ENCODE data around the gene APOL3. TPM values are rescaled to one million over a fixed set of nuclear protein-coding genes. Genes with fewer than 3 reads are reported as not detected.
A peak's percentile ranks its signal among the peaks of the same experiment; 100 is the strongest.

The APOL3 gene
- total RNA-seq, 1 donor from 2014 or later, result 35.6 TPM

DNA sequence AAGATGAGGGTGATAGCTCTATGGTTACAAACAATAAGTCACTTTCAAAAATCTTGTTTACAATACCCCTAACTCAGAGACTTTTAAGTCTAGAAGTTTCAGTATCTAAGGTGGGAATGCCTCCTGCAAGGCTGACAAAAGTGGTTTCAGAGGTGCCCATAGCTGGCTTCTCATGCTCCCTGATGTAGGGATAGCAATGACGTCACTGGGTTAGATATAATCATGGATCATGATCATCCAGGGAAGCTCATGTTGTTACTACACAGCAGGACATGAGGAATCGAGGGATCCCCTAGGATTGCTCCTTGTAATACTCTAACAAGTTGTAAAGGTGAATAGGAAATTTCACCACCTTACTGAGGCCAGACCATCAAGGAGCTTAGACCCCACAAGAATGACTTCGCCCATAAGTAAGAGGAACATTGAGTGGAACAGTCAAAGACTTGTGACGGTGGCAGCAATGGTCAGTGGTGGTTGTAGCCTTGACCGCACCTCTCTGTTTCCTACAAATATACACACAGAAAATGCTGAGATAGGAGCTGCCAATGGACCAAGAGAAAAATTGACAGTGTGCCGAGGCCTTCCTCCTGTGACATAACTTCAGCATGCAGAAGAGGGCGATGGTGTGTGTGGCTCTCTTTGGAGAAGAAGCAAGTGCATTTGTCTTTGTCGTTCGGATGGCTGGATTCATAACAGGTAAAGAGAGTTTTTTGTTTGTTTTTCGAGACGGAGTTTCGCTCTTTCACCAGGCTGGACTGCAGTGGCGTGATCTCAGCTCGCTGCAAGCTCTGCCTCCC is 25.5 kb upstream of the APOL3 start:
- no peak overlapping the region for H3K27ac Mint-ChIP-seq
- no peak for DNase-seq (ENCODE audit: low spot score)
- intact Hi-C loops (cut with micrococcal nuclease), result no loop called here
- peaks cover 2% of the 10 kb centered on the region for H3K27me3 Mint-ChIP-seq (ENCODE audit: low read depth)
- no peaks in the 10 kb centered on the region for H3K36me3 Mint-ChIP-seq (ENCODE audit: low read depth)
- H3K4me3 Mint-ChIP-seq (ENCODE audit: low read depth), result no peak overlapping the region
- no peaks in the 10 kb centered on the region for H3K9me3 Mint-ChIP-seq
- no peaks in the 10 kb centered on the region for H3K4me1 Mint-ChIP-seq (ENCODE audit: low read depth)

DNA sequence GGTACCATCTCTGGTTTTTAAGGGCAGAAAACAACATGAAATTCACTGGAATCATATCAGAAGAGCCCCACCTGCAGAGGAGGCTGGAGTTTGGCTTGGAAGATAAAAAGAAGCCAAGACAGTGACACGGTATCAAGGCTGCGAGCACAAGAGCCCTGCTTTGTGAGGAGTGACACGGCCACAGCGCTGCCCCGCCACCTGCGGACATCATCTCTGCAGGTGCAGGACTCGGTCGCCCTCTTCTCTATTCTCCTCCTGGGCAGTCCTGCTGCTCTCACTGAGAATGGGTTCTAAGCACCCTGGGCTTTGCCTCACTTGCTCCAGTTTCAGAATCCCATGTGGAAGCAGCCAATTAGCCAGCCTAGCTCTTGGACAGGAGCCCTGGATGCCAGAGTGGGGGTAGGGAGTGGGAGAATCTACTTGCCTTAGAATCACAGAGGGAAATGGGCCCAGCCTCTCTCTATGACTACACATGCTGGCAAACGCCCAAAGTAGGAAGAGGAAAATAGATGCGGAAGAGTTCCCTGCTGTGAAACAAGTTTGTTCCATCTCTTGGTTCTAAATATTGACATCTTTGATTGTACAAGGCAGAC is 24.0 kb upstream of the APOL3 start:
- Mint-ChIP-seq H3K4me1 (ENCODE audit: low read depth) (peaks cover 3% of the 10 kb centered on the region), H3K9me3 (no peaks in the 10 kb centered on the region), H3K27me3 (ENCODE audit: low read depth) (peaks cover 2% of the 10 kb centered on the region), H3K4me3 (ENCODE audit: low read depth) (no peak overlapping the region), H3K27ac (no peak overlapping the region), H3K36me3 (ENCODE audit: low read depth) (no peaks in the 10 kb centered on the region)
- no peak for DNase-seq (ENCODE audit: low spot score)
- intact Hi-C loops (cut with micrococcal nuclease), result no loop called here

DNA sequence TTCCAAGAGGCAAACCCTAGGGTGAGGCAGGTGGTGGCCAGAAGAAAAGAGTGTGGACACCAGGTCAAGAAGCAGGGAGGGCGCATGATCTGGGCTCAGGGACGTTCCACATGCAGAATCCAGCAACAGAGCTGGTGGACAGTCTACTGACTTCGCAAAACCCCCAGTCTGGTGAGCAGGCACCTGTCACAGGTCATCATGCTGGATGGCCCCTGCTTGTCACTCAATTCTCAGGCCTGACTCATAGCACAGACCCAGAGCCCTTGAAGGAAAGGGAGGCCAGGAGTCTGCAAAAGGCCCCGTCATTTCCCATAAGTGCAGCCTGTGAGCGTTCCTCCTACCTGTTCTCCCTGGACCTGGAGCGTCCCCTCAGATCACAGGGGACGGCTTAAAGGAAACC is 22.9 kb upstream of the APOL3 start:
- H3K27me3 Mint-ChIP-seq (ENCODE audit: low read depth), result peaks cover 2% of the 10 kb centered on the region
- no peaks in the 10 kb centered on the region for H3K9me3 Mint-ChIP-seq
- intact Hi-C loops (cut with micrococcal nuclease), result no loop called here

DNA sequence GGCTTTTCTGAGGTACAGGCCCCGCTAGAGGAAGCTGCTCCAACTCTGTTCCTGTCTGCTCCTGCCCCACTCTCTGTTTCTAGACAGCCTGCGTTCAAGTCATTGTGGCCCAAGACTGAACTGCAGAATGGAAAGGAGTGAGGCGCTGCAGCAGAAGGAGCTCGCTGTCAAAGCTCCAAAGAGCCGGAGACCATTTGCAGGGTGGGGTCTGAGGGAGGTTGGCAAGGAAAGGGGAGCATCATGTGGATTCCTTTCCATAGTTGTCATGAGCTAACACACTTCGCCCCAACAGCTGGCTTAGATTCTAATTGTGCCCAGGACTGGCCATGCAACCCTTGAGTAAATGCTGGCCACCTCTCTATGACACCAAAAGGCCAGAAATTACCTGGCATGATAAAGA is 22.3 kb upstream of the APOL3 start:
- Mint-ChIP-seq H3K27me3 (ENCODE audit: low read depth) (peaks cover 2% of the 10 kb centered on the region), H3K4me3 (ENCODE audit: low read depth) (no peak overlapping the region), H3K4me1 (ENCODE audit: low read depth) (peaks cover 3% of the 10 kb centered on the region), H3K9me3 (no peaks in the 10 kb centered on the region), H3K27ac (no peak overlapping the region), H3K36me3 (ENCODE audit: low read depth) (no peaks in the 10 kb centered on the region)
- no peak for DNase-seq (ENCODE audit: low spot score)
- intact Hi-C loops (cut with micrococcal nuclease), result no loop called here

More for the DNA sequence above, 22.9 kb upstream of the APOL3 start:
- Mint-ChIP-seq H3K4me1 (ENCODE audit: low read depth) (peaks cover 3% of the 10 kb centered on the region), H3K4me3 (ENCODE audit: low read depth) (no peak overlapping the region), H3K27ac (no peak overlapping the region), H3K36me3 (ENCODE audit: low read depth) (no peaks in the 10 kb centered on the region)
- no peak for DNase-seq (ENCODE audit: low spot score)

DNA sequence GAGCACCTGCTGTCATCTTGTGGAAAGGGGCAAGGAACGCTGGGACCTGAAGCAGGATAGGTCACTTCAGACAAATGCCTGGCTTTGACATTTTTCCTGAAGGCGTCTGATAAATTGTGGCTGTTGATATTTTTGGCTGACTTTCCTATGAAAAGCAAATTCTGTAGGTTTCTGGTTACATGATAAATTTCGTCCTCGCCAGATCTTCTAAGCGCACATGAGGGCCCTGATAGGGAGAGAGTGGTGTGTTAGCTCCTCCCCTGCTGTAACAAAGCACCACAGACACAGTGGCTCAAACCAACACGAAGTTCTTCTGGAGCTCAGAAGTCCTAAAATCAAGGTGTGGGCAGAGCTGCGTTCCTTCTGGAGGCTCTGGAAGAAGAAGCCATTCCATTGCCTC is 21.5 kb upstream of the APOL3 start:
- DNase-seq (ENCODE audit: low spot score), result no peak
- Mint-ChIP-seq H3K9me3 (peaks cover 5% of the 10 kb centered on the region), H3K4me3 (ENCODE audit: low read depth) (no peak overlapping the region), H3K4me1 (ENCODE audit: low read depth) (peaks cover 3% of the 10 kb centered on the region), H3K27me3 (ENCODE audit: low read depth) (peaks cover 3% of the 10 kb centered on the region), H3K36me3 (ENCODE audit: low read depth) (no peaks in the 10 kb centered on the region), H3K27ac (no peak overlapping the region)
- intact Hi-C loops (cut with micrococcal nuclease), result no loop called here

DNA sequence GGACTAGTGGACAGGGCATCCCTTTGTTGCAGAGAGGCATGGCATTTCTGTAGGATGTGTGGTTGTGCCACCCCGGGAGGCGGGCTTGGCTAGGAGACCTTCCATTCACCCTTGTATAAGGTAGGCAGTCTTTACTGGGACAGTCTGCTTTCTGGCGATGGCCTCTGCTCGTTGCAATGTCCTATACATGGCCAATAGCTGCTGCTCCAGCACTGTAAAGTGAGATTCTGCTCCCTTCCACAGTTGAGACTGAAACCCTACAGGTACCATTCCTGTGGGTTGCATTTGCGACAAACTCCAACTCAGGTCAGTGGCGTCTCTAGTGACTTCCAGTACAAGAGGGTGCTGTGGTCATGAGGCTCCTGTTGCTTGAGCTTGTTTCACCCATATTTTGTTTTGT is 20.4 kb upstream of the APOL3 start:
- intact Hi-C loops (cut with micrococcal nuclease), result loop anchor here (1.0 kb wide), 1 partner anchor 36 kb away; no protein-coding TSS in a partner anchor
- Mint-ChIP-seq H3K36me3 (ENCODE audit: low read depth) (no peaks in the 10 kb centered on the region), H3K4me3 (ENCODE audit: low read depth) (no peak overlapping the region), H3K9me3 (peaks cover 9% of the 10 kb centered on the region), H3K27ac (no peak overlapping the region), H3K4me1 (ENCODE audit: low read depth) (peaks cover 3% of the 10 kb centered on the region), H3K27me3 (ENCODE audit: low read depth) (peaks cover 3% of the 10 kb centered on the region)
- no peak for DNase-seq (ENCODE audit: low spot score)

DNA sequence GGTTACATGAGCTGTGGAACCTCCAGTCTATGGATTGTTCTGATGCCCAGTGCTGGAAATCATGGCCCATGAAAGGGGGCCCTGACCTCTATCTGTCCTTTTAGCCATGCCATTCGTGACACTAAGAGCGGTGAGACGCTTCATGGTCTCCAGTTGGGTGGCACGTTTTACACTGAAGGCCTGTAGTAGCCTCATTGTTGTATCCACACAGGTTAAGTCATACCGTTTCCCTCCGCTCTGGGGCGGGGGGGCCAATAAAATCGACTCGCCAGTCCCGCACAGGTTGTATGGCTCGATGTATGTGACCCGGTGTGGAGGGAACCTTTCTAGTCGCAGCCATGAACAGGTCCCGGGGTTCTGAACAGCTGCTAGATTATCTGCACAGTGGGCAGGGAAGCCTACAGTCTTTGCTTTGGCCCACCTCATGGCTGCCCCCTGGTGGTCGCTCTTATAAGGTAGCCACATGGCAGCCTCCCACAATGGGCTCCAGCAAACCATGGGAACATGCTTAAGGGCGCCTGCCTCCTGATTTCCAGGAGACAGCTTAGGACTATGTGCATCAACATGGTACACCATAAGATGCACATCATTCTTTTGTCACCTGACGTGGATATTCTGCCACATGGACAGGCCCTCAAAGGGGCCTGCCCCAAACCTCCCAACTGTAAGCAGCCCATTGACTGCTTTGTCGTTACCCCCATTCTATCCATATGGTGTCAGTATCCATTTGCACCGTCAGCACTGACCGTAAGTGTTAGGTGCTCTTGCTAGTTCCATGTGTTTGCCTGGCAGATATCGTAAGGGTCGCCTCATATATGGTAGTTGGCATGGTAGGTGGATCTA is 19.7 kb upstream of the APOL3 start:
- Mint-ChIP-seq H3K27ac (no peak overlapping the region), H3K4me1 (ENCODE audit: low read depth) (peaks cover 3% of the 10 kb centered on the region), H3K27me3 (ENCODE audit: low read depth) (peaks cover 5% of the 10 kb centered on the region), H3K9me3 (peaks cover 9% of the 10 kb centered on the region), H3K36me3 (ENCODE audit: low read depth) (no peaks in the 10 kb centered on the region), H3K4me3 (ENCODE audit: low read depth) (no peak overlapping the region)
- intact Hi-C loops (cut with micrococcal nuclease), result loop anchor here (1.0 kb wide), 1 partner anchor 35 kb away; no protein-coding TSS in a partner anchor
- peak; percentile 68 for DNase-seq (ENCODE audit: low spot score)

DNA sequence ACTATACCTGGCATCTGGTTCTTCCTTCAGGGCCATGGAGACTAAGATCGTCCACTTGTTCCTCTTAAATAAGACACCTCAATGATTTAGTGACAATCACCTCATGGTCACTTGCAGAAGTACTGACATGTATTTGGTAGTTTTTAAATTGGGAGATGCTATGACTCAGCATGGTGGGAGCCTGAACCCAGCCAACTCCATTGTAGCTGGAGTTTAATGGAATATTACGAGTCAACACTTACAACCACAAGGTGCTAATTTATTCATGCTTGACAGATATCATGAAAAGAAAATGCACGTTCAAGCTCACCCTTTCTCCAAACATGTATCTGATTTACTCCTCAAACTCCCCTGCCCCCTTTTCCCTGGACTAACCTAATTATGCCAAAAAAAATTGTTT is 16.6 kb upstream of the APOL3 start:
- intact Hi-C loops (cut with micrococcal nuclease), result no loop called here
- no peak overlapping the region for H3K4me3 Mint-ChIP-seq (ENCODE audit: low read depth)

DNA sequence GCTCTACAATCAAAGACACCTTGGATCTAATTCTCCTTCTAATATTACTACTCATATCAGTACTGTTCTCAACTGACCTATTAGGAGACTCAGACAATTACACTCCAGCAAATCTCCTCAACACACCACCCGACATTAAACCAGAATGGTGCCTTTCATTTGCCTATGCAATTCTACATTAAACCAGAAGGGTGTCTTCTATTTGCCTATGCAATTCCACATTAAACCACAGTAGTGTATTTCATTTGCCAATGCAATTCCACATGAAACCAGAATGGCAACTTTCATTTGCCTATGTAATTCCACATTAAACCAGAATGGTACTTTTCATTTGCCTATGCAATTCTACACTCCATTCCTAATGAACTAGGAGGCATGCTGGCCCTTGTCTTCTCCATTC is 15.3 kb upstream of the APOL3 start:
- intact Hi-C loops (cut with micrococcal nuclease), result no loop called here
- Mint-ChIP-seq H3K9me3 (peaks cover 9% of the 10 kb centered on the region), H3K27me3 (ENCODE audit: low read depth) (peaks cover 7% of the 10 kb centered on the region), H3K4me1 (ENCODE audit: low read depth) (peaks cover 3% of the 10 kb centered on the region), H3K4me3 (ENCODE audit: low read depth) (no peak overlapping the region), H3K27ac (no peak overlapping the region), H3K36me3 (ENCODE audit: low read depth) (no peaks in the 10 kb centered on the region)
- DNase-seq (ENCODE audit: low spot score), result no peak

More for the DNA sequence above, 16.6 kb upstream of the APOL3 start:
- Mint-ChIP-seq H3K4me1 (ENCODE audit: low read depth) (peaks cover 3% of the 10 kb centered on the region), H3K27me3 (ENCODE audit: low read depth) (peaks cover 3% of the 10 kb centered on the region), H3K9me3 (peaks cover 9% of the 10 kb centered on the region), H3K27ac (no peak overlapping the region), H3K36me3 (ENCODE audit: low read depth) (no peaks in the 10 kb centered on the region)
- DNase-seq (ENCODE audit: low spot score), result no peak

DNA sequence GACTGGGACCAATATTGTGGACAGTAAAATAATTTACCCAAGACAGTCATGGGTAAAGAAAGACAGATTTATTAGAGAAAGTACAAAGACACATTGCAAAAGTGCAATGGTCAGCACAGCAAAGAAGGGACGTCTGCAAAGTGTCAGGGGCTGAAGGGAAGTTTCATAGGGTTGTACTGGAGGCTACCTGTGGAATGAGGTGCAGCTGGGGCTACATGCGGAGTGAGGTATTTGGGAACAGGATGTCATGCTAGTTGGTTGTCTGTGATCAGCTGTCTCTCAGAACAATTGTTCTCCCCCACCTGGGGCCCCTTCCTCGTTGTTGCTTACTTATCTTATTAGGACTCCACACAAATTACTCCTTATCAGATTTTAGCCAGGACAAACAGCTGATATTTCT is 11.4 kb upstream of the APOL3 start:
- H3K9me3 Mint-ChIP-seq, result peaks cover 11% of the 10 kb centered on the region
- no peak overlapping the region for H3K27ac Mint-ChIP-seq
- H3K27me3 Mint-ChIP-seq (ENCODE audit: low read depth), result peaks cover 8% of the 10 kb centered on the region
- intact Hi-C loops (cut with micrococcal nuclease), result no loop called here
- no peak overlapping the region for H3K4me3 Mint-ChIP-seq (ENCODE audit: low read depth)
- DNase-seq (ENCODE audit: low spot score), result no peak
- H3K36me3 Mint-ChIP-seq (ENCODE audit: low read depth), result peaks cover 4% of the 10 kb centered on the region
- H3K4me1 Mint-ChIP-seq (ENCODE audit: low read depth), result peaks cover 7% of the 10 kb centered on the region

DNA sequence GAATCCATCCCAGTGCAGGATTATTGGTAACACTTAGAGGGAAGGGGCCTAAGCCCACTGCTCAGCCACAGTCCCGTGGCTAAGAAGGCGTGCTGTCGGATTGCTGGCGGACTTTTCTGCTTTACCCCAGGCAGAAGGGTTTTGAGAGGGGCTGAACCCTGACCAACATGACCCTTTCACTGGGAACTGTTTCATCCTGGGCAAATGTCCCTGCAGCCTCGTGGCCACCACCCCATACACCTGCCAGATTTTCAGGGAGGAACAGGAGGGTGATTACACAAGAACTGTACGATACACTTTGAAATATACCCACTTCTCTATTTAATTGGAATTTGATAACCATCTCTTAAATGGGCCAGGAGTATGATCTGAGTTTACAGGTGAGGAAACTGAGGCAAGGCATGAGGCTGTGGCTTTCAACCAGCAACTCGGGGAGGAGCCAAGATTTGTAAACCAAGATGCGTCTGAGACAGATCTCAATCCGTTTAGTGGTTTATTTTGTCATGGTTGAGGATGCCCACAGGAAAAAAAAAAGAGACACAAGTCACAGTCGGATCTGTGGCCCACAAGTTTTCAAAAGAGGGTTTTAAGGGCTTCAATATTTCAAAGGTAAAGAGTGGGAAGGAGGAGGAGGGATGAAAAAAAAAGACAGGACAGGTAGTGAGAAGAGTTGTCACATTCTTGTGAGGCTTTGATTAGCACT is 6.1 kb upstream of the APOL3 start:
- intact Hi-C loops (cut with micrococcal nuclease), result no loop called here
- Mint-ChIP-seq H3K4me1 (ENCODE audit: low read depth) (peaks cover 33% of the 10 kb centered on the region), H3K4me3 (ENCODE audit: low read depth) (no peak overlapping the region), H3K9me3 (peaks cover 8% of the 10 kb centered on the region), H3K27me3 (ENCODE audit: low read depth) (peaks cover 4% of the 10 kb centered on the region), H3K27ac (no peak overlapping the region), H3K36me3 (ENCODE audit: low read depth) (peaks cover 4% of the 10 kb centered on the region)
- DNase-seq (ENCODE audit: low spot score), result peak; percentile 30

DNA sequence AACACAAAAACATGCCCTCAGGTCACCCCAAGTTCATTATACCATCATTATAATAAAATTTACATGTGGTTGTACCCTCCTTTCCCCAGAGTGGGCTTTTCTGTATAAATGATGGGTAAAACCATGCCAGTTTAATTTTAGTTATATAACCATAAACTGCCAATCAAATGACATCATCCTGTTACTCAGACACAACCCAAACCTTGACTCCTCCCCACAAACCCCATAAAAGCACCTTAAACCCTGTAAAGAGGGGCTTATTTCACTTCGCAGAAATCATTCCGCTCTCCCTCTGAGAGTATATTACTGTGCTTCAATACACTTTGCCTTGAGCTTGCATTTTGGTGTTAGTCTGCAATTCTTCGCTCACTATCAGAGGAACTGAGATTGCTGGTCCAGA is 5.5 kb upstream of the APOL3 start:
- no peak overlapping the region for H3K27ac Mint-ChIP-seq
- intact Hi-C loops (cut with micrococcal nuclease), result no loop called here

More for the DNA sequence above, 5.5 kb upstream of the APOL3 start:
- no peak for DNase-seq (ENCODE audit: low spot score)
- Mint-ChIP-seq H3K4me1 (ENCODE audit: low read depth) (peaks cover 39% of the 10 kb centered on the region), H3K27me3 (ENCODE audit: low read depth) (peaks cover 3% of the 10 kb centered on the region), H3K36me3 (ENCODE audit: low read depth) (peaks cover 4% of the 10 kb centered on the region), H3K9me3 (peaks cover 8% of the 10 kb centered on the region), H3K4me3 (ENCODE audit: low read depth) (no peak overlapping the region)
